OCI-LY7 (cell line): ENCODE results near the gene PRPF40A. TPM values are rescaled to one million over a fixed set of nuclear protein-coding genes. Genes with fewer than 3 reads are reported as not detected.
A peak's percentile ranks its signal among the peaks of the same experiment; 100 is the strongest.

Source experiments
- Bru-seq: library from RNA; stranded (reverse); fragments of 400-500 nt; gene quantifications from one replicate; lab custom pipeline; 2021; lab: Mats Ljungman, UMichigan
- BruChase-seq, 2 experiments: library from RNA; stranded (reverse); fragments of 400-500 nt; gene quantifications; one replicate each; lab custom pipeline; 2021; lab: Mats Ljungman, UMichigan
- BruUV-seq: library from RNA; stranded (reverse); fragments of 400-500 nt; replicated peaks from 2 replicates; lab custom pipeline; 2021; lab: Mats Ljungman, UMichigan
- CTCF ChIA-PET: fragments of 300-600 bp; sonication (Branson Sonifier 250); formaldehyde crosslinking; loops from one replicate; lab custom pipeline; 2022; ENCODE audit warnings: antibody characterized with exemption; ENCODE audit not compliant: unreplicated experiment; lab: Charles Lee
- POLR2A ChIA-PET: fragments of 300-600 bp; sonication (Branson Sonifier 250); formaldehyde crosslinking; loops from one replicate; lab custom pipeline; 2022; ENCODE audit warnings: antibody characterized with exemption; lab: Charles Lee
- DNase-seq: peaks from one replicate; pipeline ENCODE4 v3.0.0-alpha.2; 2015; ENCODE audit warnings: low spot score
- H2AFZ ChIP-seq: fragments of 200-600 bp; sonication (generic), shearing (Covaris generic); 2 replicates; pipeline ENCODE4 v1.6.1; 2014; ENCODE audit warnings: mild to moderate bottlenecking, antibody characterized with exemption, low read length, moderate library complexity
- H3K27ac ChIP-seq: fragments of 200-600 bp; sonication (generic); 2 replicates; pipeline ENCODE4 v1.5.1; 2014; ENCODE audit warnings: mixed run types, low read depth, mild to moderate bottlenecking, moderate library complexity, low read length, inconsistent platforms; ENCODE audit not compliant: poor library complexity, severe bottlenecking
- H3K36me3 ChIP-seq: fragments of 200-600 bp; sonication (generic); 2 replicates; pipeline ENCODE4 v1.6.1; 2014; ENCODE audit warnings: mild to moderate bottlenecking, antibody characterized with exemption, low read length, moderate library complexity, mixed read lengths; ENCODE audit not compliant: insufficient read depth
- H3K4me1 ChIP-seq: fragments of 200-600 bp; sonication (generic); 2 replicates; pipeline ENCODE4 v1.5.1; 2014; ENCODE audit warnings: mild to moderate bottlenecking, low read length; ENCODE audit not compliant: insufficient read depth, poor library complexity, severe bottlenecking
- H3K4me2 ChIP-seq: fragments of 200-600 bp; sonication (generic); 2 replicates; pipeline ENCODE4 v1.6.1; 2014; ENCODE audit warnings: mild to moderate bottlenecking, low read length
- H3K4me3 ChIP-seq: fragments of 200-600 bp; sonication (generic); 2 replicates; pipeline ENCODE4 v1.5.1; 2014; ENCODE audit warnings: mild to moderate bottlenecking, low read depth, low read length; ENCODE audit not compliant: poor library complexity, severe bottlenecking
- H3K79me2 ChIP-seq: fragments of 200-600 bp; sonication (generic); 2 replicates; pipeline ENCODE4 v1.6.1; 2016; ENCODE audit warnings: low read depth, mild to moderate bottlenecking, low read length, moderate library complexity, mixed read lengths; ENCODE audit not compliant: insufficient read depth
- H3K9me2 ChIP-seq: fragments of 200-600 bp; sonication (generic); 2 replicates; pipeline ENCODE4 v1.6.1; 2016; ENCODE audit warnings: mild to moderate bottlenecking, low read length, mixed read lengths; ENCODE audit not compliant: insufficient read depth
- H3K9me3 ChIP-seq: fragments of 200-600 bp; sonication (generic); 2 replicates; pipeline ENCODE4 v1.6.1; 2014; ENCODE audit warnings: mild to moderate bottlenecking, mixed run types, low read length, mixed read lengths
- H4K20me1 ChIP-seq: fragments of 200-600 bp; sonication (generic); 2 replicates; pipeline ENCODE4 v1.6.1; 2014; ENCODE audit warnings: mild to moderate bottlenecking, antibody characterized with exemption, low read length, moderate library complexity, mixed read lengths; ENCODE audit not compliant: insufficient read depth
- CTCF ChIP-seq: fragments of 200-600 bp; sonication (generic); conservative IDR thresholded peaks from 2 replicates; pipeline ENCODE4 v1.5.1; 2014; ENCODE audit warnings: mild to moderate bottlenecking, antibody characterized with exemption, low read length, moderate library complexity, mixed read lengths
- EZH2phosphoT487 ChIP-seq: fragments of 200-600 bp; sonication (generic); IDR thresholded peaks from 2 replicates; pipeline ENCODE4 v1.6.1; 2018; ENCODE audit warnings: low read depth, borderline replicate concordance, mild to moderate bottlenecking, mixed run types, antibody characterized with exemption, low read length, moderate library complexity, mixed read lengths
- intact Hi-C: fragments of 100-400 bp; cut with micrococcal nuclease; formaldehyde crosslinking; loops from one replicate; pipeline ENCODE4 v1.10.0; 2022; ENCODE audit not compliant: unreplicated experiment
- long read RNA-seq: library from polyadenylated mRNA; stranded (forward); transcript quantifications from one replicate; pipeline ENCODE4 v2.0.0, GENCODE V29; 2022
- total RNA-seq, 2 experiments: library from RNA; depleted of rRNA in 1 of 2; stranded (reverse); fragments of >200 nt in 1 of 2; shearing (Covaris generic) in 1 of 2; gene quantifications; 2 replicates each; pipeline ENCODE4 v1.2.3, GENCODE V29; 2014 to 2022

Gene PRPF40A
- total RNA-seq (2014; rRNA removed; shearing (Covaris generic)) (156 and 198 TPM in 2 replicates), total RNA-seq (2022) (175 and 177 TPM in 2 replicates), Bru-seq, nascent RNA (percentile 97 among the genes with signal in this experiment), BruChase-seq, experiment 1, labeled RNA remaining after a 6-hour chase (percentile 95 among the genes with signal in this experiment), BruChase-seq, experiment 2, labeled RNA remaining after a 2-hour chase (percentile 96 among the genes with signal in this experiment)
- long read RNA-seq, full-length matches to known transcripts = 3 of 307 reads
- long read RNA-seq, partial matches to known transcripts = 50 of 307 reads
- long read RNA-seq, other reads (novel, unspliced or antisense) = 254 of 307 reads

GRCh38 chr2:152717228-152718075 is at the start of gene PRPF40A:
TSS of gene PRPF40A (minus strand) at chr2:152717461. CDS start at chr2:152717439, 22 bp downstream.
- Histone ChIP-seq H3K79me2 (peaks cover 85% of the 10 kb centered on the region), H3K9me3 (no peaks in the 10 kb centered on the region), H3K9me2 (no peaks in the 10 kb centered on the region), H3K4me3 (peak within 1 kb of the TSS; percentile 76), H3K36me3 (peaks cover 63% of the 10 kb centered on the region), H3K4me1 (peaks cover 31% of the 10 kb centered on the region), H3K4me2 (peak within 1 kb of the TSS; percentile 88), H2AFZ (peak within 1 kb of the TSS; percentile 71), H3K27ac (peak within 1 kb of the TSS; percentile 89), H4K20me1 (peaks cover 59% of the 10 kb centered on the region)
- CTCF ChIA-PET = interaction anchor here (0.6 to 0.9 kb wide), 2 partner anchors 111 to 542 kb away, joined by 4 to 12 read pairs; partner anchors contain the start of gene STAM2
- POLR2A ChIA-PET = interaction anchor here (0.6 to 5.5 kb wide), 12 partner anchors 9 to 552 kb away, joined by 3 to 45 read pairs (median 4); no protein-coding TSS in a partner anchor
- peak; percentile 98 for DNase-seq
- BruUV-seq = no TSS peak
- intact Hi-C loops = loop anchor here (1.0 to 5.0 kb wide), 2 partner anchors 542 to 890 kb away; partner anchors contain the start of genes ARL5A and STAM2
- TF ChIP-seq EZH2phosphoT487 (no peak), CTCF (no peak)

GRCh38 chr2:152766928-152767327 is 49.7 kb upstream of the PRPF40A start:
- CTCF ChIA-PET = no interaction called here

More at GRCh38 chr2:152766928-152767327, 49.7 kb upstream of the PRPF40A start:
- no peaks in the 10 kb centered on the region for H3K79me2 ChIP-seq
- H3K36me3 ChIP-seq = peaks cover 30% of the 10 kb centered on the region
- intact Hi-C loops = no loop called here
- no peak overlapping the region for H3K4me2 ChIP-seq
- no peaks in the 10 kb centered on the region for H3K9me2 ChIP-seq
- POLR2A ChIA-PET = no interaction called here
- no peaks in the 10 kb centered on the region; the same call in 1 of the 2 replicates for H3K9me3 ChIP-seq
- H3K4me1 ChIP-seq = peaks cover 10% of the 10 kb centered on the region
- DNase-seq = no peak
- TF ChIP-seq CTCF = no peak
- no peak for TF ChIP-seq EZH2phosphoT487
- no peak overlapping the region for H3K27ac ChIP-seq
- BruUV-seq = no TSS peak
- no peak overlapping the region for H2AFZ ChIP-seq
- no peaks in the 10 kb centered on the region for H4K20me1 ChIP-seq
- no peak overlapping the region for H3K4me3 ChIP-seq
